Heart right ventricle (tissue), 16 donors: ENCODE data around the gene ERO1A. TPM values are rescaled to one million over a fixed set of nuclear protein-coding genes. Genes with fewer than 3 reads are reported as not detected.

Experiments used
- ATAC-seq, 8 donors: fragments of 200-7000 bp; cut with Tn5 transposase; one replicate each; pipeline ENCODE4 v1.9.1; 2020; ENCODE audit warnings: mild to moderate bottlenecking in 8 of 8, moderate library complexity in 8 of 8, moderate number of reproducible peaks in 1 of 8
- DNase-seq, 2 donors: peaks; one replicate each; pipeline ENCODE4 v3.0.0-alpha.2; 2020
- H3K27ac ChIP-seq, 10 donors: fragments of 200-600 bp; sonication (generic) in 2 of 10; one replicate each; pipeline versions ENCODE4 v1.5.0 to v1.8.0; 2020 to 2022; ENCODE audit warnings: mild to moderate bottlenecking in 3 of 10
- H3K27me3 ChIP-seq, 7 donors: fragments of 200-600 bp; one replicate each; pipeline ENCODE4 v1.8.0; 2021 to 2022; ENCODE audit warnings: mild to moderate bottlenecking in 2 of 7
- H3K36me3 ChIP-seq, 9 donors: fragments of 200-600 bp; sonication (generic) in 1 of 9; one replicate each; pipeline versions ENCODE4 v1.5.0 to v1.8.0; 2020 to 2022; ENCODE audit warnings: mild to moderate bottlenecking in 2 of 9
- H3K4me1 ChIP-seq, 9 donors: fragments of 200-600 bp; sonication (generic) in 1 of 9; one replicate each; pipeline versions ENCODE4 v1.5.0 to v1.8.0; 2020 to 2022; ENCODE audit warnings: mild to moderate bottlenecking in 4 of 9
- H3K4me3 ChIP-seq, 10 donors: fragments of 200-600 bp; sonication (generic) in 2 of 10; one replicate each; pipeline versions ENCODE4 v1.5.0 to v1.8.0; 2020 to 2022; ENCODE audit warnings: mild to moderate bottlenecking in 7 of 10, moderate library complexity in 2 of 10
- H3K9me3 ChIP-seq, 11 donors: fragments of 200-600 bp in 10 of 11; sonication (generic) in 2 of 11; one replicate each; pipeline versions ENCODE4 v1.5.0 to v1.8.0; 2013 to 2022; ENCODE audit warnings: mild to moderate bottlenecking in 2 of 11, control low read depth in 1 of 11, moderate library complexity in 1 of 11
- CTCF ChIP-seq, 9 donors: fragments of 200-600 bp; sonication (generic) in 2 of 9; IDR thresholded peaks; one replicate each; pipeline versions ENCODE4 v1.5.0 to v1.8.0; 2021 to 2022; ENCODE audit warnings: antibody characterized with exemption in 9 of 9, mild to moderate bottlenecking in 5 of 9, moderate library complexity in 1 of 9
- WGBS, 2 donors: extraction: QIAGEN DNeasy Blood & Tissue Kit; methylation state at CpG; one replicate each; pipeline ENCODE4 v1.1.7; 2013; ENCODE audit warnings: inconsistent platforms in 1 of 2; 5-methylcytosine and 5-hydroxymethylcytosine counted together
- intact Hi-C, 10 donors: fragments of 100-400 bp; cut with DNase I; formaldehyde crosslinking; loops; one replicate each; pipeline versions ENCODE4 v1.11.1 to v1.14.2; 2022
- polyA plus RNA-seq, 2 donors: library from polyadenylated mRNA; stranded (reverse); fragments of 200-250 nt; gene quantifications; one replicate each; pipeline ENCODE4 v1.2.3, GENCODE V29; 2013
- total RNA-seq, 10 donors: library from RNA; stranded (reverse); fragmentation: NEBNext Ultra II Directional in 3 of 10; extraction: Animal tissue kit (Norgen Biotek cat#: 25700) in 3 of 10; gene quantifications; one replicate each; pipeline versions ENCODE4 v1.2.1 to v1.2.4, GENCODE V29; 2021 to 2023
- donor health status: Arrhythmogenic right ventricular cardiomyopathy.
- donor health status: ischemic (EF 13 %, LVEDD 7.1; RV severe dilation, severe dysfunction).
- donor health status: healthy with polysubstance abuse.
- donor health status: DM: no; HTN: yes; CAD: no.
- donor health status: DM: no; HTN: no; CAD: no.
- donor health status: ischemic (EF 25% LVEDD 6.9; RV normal size, moderate dysfunction).
- donor health status: ischemic (EF 25% LVEDD 5.7; RV mildly dilated, moderate dysfunction).
- donor health status: healthy.
- donor health status: DM: yes; HTN: yes; CAD: no.
- donor health status: Ischemic cardiomyopathy.
- donor health status: ischemic (EF 35%, LVEDD 5.7; RV mildly dilated, moderate dysfunction).
- donor health status: nonischemic (EF 11% LVEDD 7.7; RV severe dilation, severe dysfunction).
- donor health status: DM: yes; HTN: yes; CAD: no.
- donor health status: PGD.
- donor health status: ischemic (EF 29% LVEDD 5.4; RV normal size, mild dysfunction).
- donor health status: nonischemic (EF 23%, LVEDD 6.1; RV moderate dilation, normal function).

Gene ERO1A
- total and polyA plus RNA-seq, 12 donors, result 9.2 to 54.0 (median 15.8) TPM

GRCh38 chr14:52716155-52716554, 20.8 kb upstream of the ERO1A start:
- peaks cover 2 to 100% (median 90%) of the 10 kb centered on the region in 9 donors for H3K36me3 ChIP-seq
- H3K9me3 ChIP-seq, result no peaks in the 10 kb centered on the region
- no peak overlapping the region for H3K4me3 ChIP-seq
- DNase-seq, result no peak
- no peak for ATAC-seq
- peaks cover 0 to 8% (median 0%) of the 10 kb centered on the region in 9 donors for H3K4me1 ChIP-seq
- WGBS, 2 donors, result 95 to 99% methylated on average over 5 to 6 of the region's 6 CpGs
- intact Hi-C loops, result no loop called here
- TF ChIP-seq CTCF (IDR thresholded peaks at IDR 0.05), result no peak
- no peaks in the 10 kb centered on the region for H3K27me3 ChIP-seq
- H3K27ac ChIP-seq, result no peak overlapping the region

- WGBS, 2 donors, result 19 to 24% methylated on average over 1 of the region's 1 CpG
- H3K27me3 ChIP-seq, result no peaks in the 10 kb centered on the region
- DNase-seq (no peak), ATAC-seq (no peak)
- H3K9me3 ChIP-seq, result no peaks in the 10 kb centered on the region
- no peak overlapping the region for H3K27ac ChIP-seq
- H3K4me3 ChIP-seq, result no peak overlapping the region
- H3K36me3 ChIP-seq, result peaks cover 0 to 85% (median 65%) of the 10 kb centered on the region in 9 donors
- TF ChIP-seq CTCF (IDR thresholded peaks at IDR 0.05), result no peak
- intact Hi-C loops, result no loop called here
- peaks cover 0 to 43% (median 24%) of the 10 kb centered on the region in 9 donors for H3K4me1 ChIP-seq
These were observed 16.3 kb upstream of the ERO1A start for GRCh38 chr14:52711666-52712065.

GRCh38 chr14:52706724-52707706, 11.7 kb upstream of the ERO1A start, which contains the start of gene PSMC6:
Gene PSMC6, plus strand, starts transcription at chr14:52707200. Its CDS starts 20 bp downstream, at chr14:52707220.
- Histone ChIP-seq H3K4me3 (peak within 1 kb of the TSS; percentile 57 to 88 (median 74)), H3K9me3 (no peaks in the 10 kb centered on the region), H3K27me3 (no peaks in the 10 kb centered on the region), H3K36me3 (peaks cover 0 to 38% (median 19%) of the 10 kb centered on the region in 9 donors), H3K27ac (peak within 1 kb of the TSS; percentile 77 to 94 (median 90)), H3K4me1 (peaks cover 0 to 49% (median 29%) of the 10 kb centered on the region in 9 donors)
- DNase-seq (peak; percentile 96 to 97), ATAC-seq (peak; percentile 100)
- 0 to 1% methylated on average over 43 of the region's 43 CpGs for WGBS, 2 donors
- intact Hi-C loops, result loop anchor here in 2 of 10 donors (1.0 to 10.0 kb wide), 3 partner anchors 22 to 155 kb away; partner anchors contain the start of genes GPR137C (in 2 of the 2) and TXNDC16 (in 2 of the 2)
- TF ChIP-seq CTCF (IDR thresholded peaks at IDR 0.05), result no peak

GRCh38 chr14:52706286-52706685, 10.9 kb upstream of the ERO1A start:
- Histone ChIP-seq H3K27ac (peak overlapping the region; percentile 65 to 94 (median 90)), H3K27me3 (no peaks in the 10 kb centered on the region), H3K4me3 (peak overlapping the region; percentile 57 to 88 (median 74)), H3K9me3 (no peaks in the 10 kb centered on the region), H3K4me1 (peaks cover 0 to 46% (median 32%) of the 10 kb centered on the region in 9 donors), H3K36me3 (peaks cover 0 to 31% (median 14%) of the 10 kb centered on the region in 9 donors)
- DNase-seq (no peak), ATAC-seq (no peak)
- no peak for TF ChIP-seq CTCF (IDR thresholded peaks at IDR 0.05)
- WGBS, 2 donors, result 89 to 93% methylated on average over 5 of the region's 5 CpGs
- intact Hi-C loops, result loop anchor here in 2 of 10 donors (5.0 to 10.0 kb wide), 2 partner anchors 151 to 154 kb away; partner anchors contain the start of genes GPR137C (in 2 of the 2) and TXNDC16 (in 2 of the 2)
